ENCODE results near the gene PRKAR1B. TPM values are rescaled to one million over a fixed set of nuclear protein-coding genes. Genes with fewer than 3 reads are reported as not detected.

Gene PRKAR1B
- total RNA-seq, 1 experiment from 2014 or later: 14.1 TPM

- no peak for DNase-seq (ENCODE audit: low read depth, low spot score)
- no peaks in the 10 kb centered on the region for H3K79me2 ChIP-seq (ENCODE audit: insufficient read depth, low read length)
- CTCF ChIA-PET: no interaction called here
- TF ChIP-seq ZBTB33 (IDR thresholded peaks at IDR 0.05; ENCODE audit: extremely low read depth, insufficient replicate concordance, low read length) (no peak), ATF3 (IDR thresholded peaks at IDR 0.05) (no peak), POLR2A (IDR thresholded peaks at IDR 0.05; ENCODE audit: borderline replicate concordance, extremely low read depth, insufficient read depth, insufficient read length) (no peak), EZH2 (IDR thresholded peaks at IDR 0.05) (no peak), SIN3A (IDR thresholded peaks at IDR 0.05; ENCODE audit: low read depth) (no peak), YY1 (IDR thresholded peaks at IDR 0.05; ENCODE audit: extremely low read depth, insufficient replicate concordance, low read depth, low read length) (no peak), EGR1 (IDR thresholded peaks at IDR 0.05; ENCODE audit: low read depth) (no peak), CBX3 (IDR thresholded peaks at IDR 0.05; ENCODE audit: low read depth) (no peak)
- intact Hi-C loops (cut with micrococcal nuclease): no loop called here
- RAD21 ChIA-PET (ENCODE audit: low non-redundant PET in 1 of 2, low total read pairs in 2 of 2, uncharacterized antibody in 2 of 2, unreplicated experiment in 2 of 2): no interaction called here
- H3K9me3 ChIP-seq (ENCODE audit: control insufficient read depth in 1 of 2, insufficient read depth in 1 of 2, low read depth in 1 of 2, low read length in 2 of 2): no peaks in the 10 kb centered on the region
- BruUV-seq (replicated peaks): no TSS peak
- no peaks in the 10 kb centered on the region for H3K27me3 ChIP-seq (ENCODE audit: insufficient read depth, low read length)
- no peaks in the 10 kb centered on the region for H3K9me2 ChIP-seq (ENCODE audit: insufficient read depth)
- H3K4me3 ChIP-seq (replicated peaks in 1 of 2; ENCODE audit: low read depth in 1 of 2, low read length in 2 of 2): no peak overlapping the region
- H3K4me2 ChIP-seq (ENCODE audit: low read length): no peak overlapping the region
- H3K27ac ChIP-seq (ENCODE audit: low read depth, low read length): no peak overlapping the region
- POLR2A ChIA-PET: no interaction called here
- no peaks in the 10 kb centered on the region for H4K20me1 ChIP-seq (ENCODE audit: insufficient read depth)
- H3K4me1 ChIP-seq (ENCODE audit: control insufficient read depth in 1 of 2, insufficient read depth in 2 of 2, low read length in 2 of 2): peaks cover 18 to 23% of the 10 kb centered on the region in 2 experiments
- H2AFZ ChIP-seq (ENCODE audit: low read depth, low read length, poor library complexity, severe bottlenecking): no peak overlapping the region
- H3K36me3 ChIP-seq (ENCODE audit: control insufficient read depth in 1 of 2, insufficient read depth in 2 of 2, low read length in 2 of 2): no peaks in the 10 kb centered on the region
- no peak for ATAC-seq
- H3K9ac ChIP-seq (ENCODE audit: low read length): no peak overlapping the region
These were observed 193.0 kb downstream of the PRKAR1B start for GRCh38 chr7:534075-534474.

- intact Hi-C loops (cut with micrococcal nuclease): no loop called here
- Histone ChIP-seq H4K20me1 (ENCODE audit: insufficient read depth) (no peaks in the 10 kb centered on the region), H3K4me2 (ENCODE audit: low read length) (no peak overlapping the region), H3K79me2 (ENCODE audit: insufficient read depth, low read length) (no peaks in the 10 kb centered on the region), H3K27ac (ENCODE audit: low read depth, low read length) (no peak overlapping the region), H3K4me3 (replicated peaks in 1 of 2; ENCODE audit: low read depth in 1 of 2, low read length in 2 of 2) (no peak overlapping the region), H2AFZ (ENCODE audit: low read depth, low read length, poor library complexity, severe bottlenecking) (no peak overlapping the region), H3K4me1 (ENCODE audit: control insufficient read depth in 1 of 2, insufficient read depth in 2 of 2, low read length in 2 of 2) (peaks cover 10 to 14% of the 10 kb centered on the region in 2 experiments), H3K9me2 (ENCODE audit: insufficient read depth) (no peaks in the 10 kb centered on the region), H3K27me3 (ENCODE audit: insufficient read depth, low read length) (no peaks in the 10 kb centered on the region), H3K9me3 (ENCODE audit: control insufficient read depth in 1 of 2, insufficient read depth in 1 of 2, low read depth in 1 of 2, low read length in 2 of 2) (no peaks in the 10 kb centered on the region; a peak in 1 of 4 replicates), H3K36me3 (ENCODE audit: control insufficient read depth in 1 of 2, insufficient read depth in 2 of 2, low read length in 2 of 2) (no peaks in the 10 kb centered on the region), H3K9ac (ENCODE audit: low read length) (no peak overlapping the region)
- BruUV-seq (replicated peaks): no TSS peak
- ATAC-seq (no peak), DNase-seq (ENCODE audit: low read depth, low spot score) (no peak)
- ChIA-PET RAD21 (ENCODE audit: low non-redundant PET in 1 of 2, low total read pairs in 2 of 2, uncharacterized antibody in 2 of 2, unreplicated experiment in 2 of 2) (no interaction called here), POLR2A (no interaction called here), CTCF (no interaction called here)
- TF ChIP-seq RAD21 (IDR thresholded peaks at IDR 0.05; ENCODE audit: low read depth) (no peak), EZH2phosphoT487 (IDR thresholded peaks at IDR 0.05; ENCODE audit: borderline replicate concordance) (no peak), CEBPB (IDR thresholded peaks at IDR 0.05; ENCODE audit: low read depth) (no peak), YY1 (IDR thresholded peaks at IDR 0.05; ENCODE audit: extremely low read depth, insufficient replicate concordance, low read depth, low read length) (no peak), JUND (IDR thresholded peaks at IDR 0.05) (no peak), EGR1 (IDR thresholded peaks at IDR 0.05; ENCODE audit: low read depth) (no peak), EZH2 (IDR thresholded peaks at IDR 0.05) (no peak), ZNF274 (IDR thresholded peaks at IDR 0.05; ENCODE audit: low read depth, low read length) (no peak), ZBTB33 (IDR thresholded peaks at IDR 0.05; ENCODE audit: extremely low read depth, insufficient replicate concordance, low read length) (no peak), TCF7L2 (IDR thresholded peaks at IDR 0.05; ENCODE audit: borderline replicate concordance, extremely low read depth, insufficient read depth, insufficient read length) (no peak), MAX (IDR thresholded peaks at IDR 0.05) (no peak)
These were observed 193.8 kb downstream of the PRKAR1B start for GRCh38 chr7:533266-533665.

Data from HCT116 (cell line).